OCI-LY1 (cell line): ENCODE measurements around the gene DDIT4L.

Experiments
- H2AFZ ChIP-seq: fragments of 200-600 bp; sonication (generic), shearing (Covaris generic); 2 replicates; pipeline ENCODE4 v1.6.0; 2014; ENCODE audit warnings: antibody characterized with exemption, mild to moderate bottlenecking, low read length
- H3F3A ChIP-seq: fragments of 200-600 bp; sonication (generic), shearing (Covaris generic); 2 replicates; pipeline ENCODE4 v1.6.0; 2014; ENCODE audit warnings: mild to moderate bottlenecking, antibody characterized with exemption, low read length, moderate library complexity; ENCODE audit not compliant: insufficient read depth
- H3K27ac ChIP-seq: fragments of 200-600 bp; sonication (generic); 2 replicates; pipeline ENCODE4 v1.5.1; 2014; ENCODE audit warnings: low read length, mixed run types, mild to moderate bottlenecking, low read depth; ENCODE audit not compliant: poor library complexity, severe bottlenecking
- H3K27me3 ChIP-seq: fragments of 200-600 bp; sonication (generic); 2 replicates; pipeline ENCODE4 v1.6.0; 2014; ENCODE audit warnings: antibody characterized with exemption, mild to moderate bottlenecking, low read length, moderate library complexity; ENCODE audit not compliant: insufficient read depth
- H3K36me3 ChIP-seq: fragments of 200-600 bp; sonication (generic); 2 replicates; pipeline ENCODE4 v1.6.1; 2014; ENCODE audit warnings: mild to moderate bottlenecking, antibody characterized with exemption, low read length, moderate library complexity, mixed read lengths; ENCODE audit not compliant: insufficient read depth
- H3K4me1 ChIP-seq: fragments of 200-600 bp; sonication (generic); 2 replicates; pipeline ENCODE4 v1.5.1; 2014; ENCODE audit warnings: mild to moderate bottlenecking, low read length, moderate library complexity; ENCODE audit not compliant: insufficient read depth, severe bottlenecking
- H3K4me2 ChIP-seq: fragments of 200-600 bp; sonication (generic), shearing (Covaris generic); 2 replicates; pipeline ENCODE4 v1.6.1; 2014; ENCODE audit warnings: low read length
- H3K4me3 ChIP-seq: fragments of 200-600 bp; sonication (generic); 2 replicates; pipeline ENCODE4 v1.5.1; 2014; ENCODE audit warnings: low read length, low read depth, mild to moderate bottlenecking, mixed read lengths; ENCODE audit not compliant: poor library complexity, severe bottlenecking
- H3K79me2 ChIP-seq: fragments of 200-600 bp; shearing (Covaris generic); 2 replicates; pipeline ENCODE4 v1.6.1; 2016; ENCODE audit warnings: mixed run types, low read length, mixed read lengths; ENCODE audit not compliant: insufficient read depth
- H3K9ac ChIP-seq: fragments of 200-600 bp; sonication (generic), shearing (Covaris generic); 2 replicates; pipeline ENCODE4 v1.6.1; 2014; ENCODE audit warnings: mild to moderate bottlenecking, low read length, mixed read lengths
- H3K9me2 ChIP-seq: fragments of 200-600 bp; sonication (generic), shearing (Covaris generic); 2 replicates; pipeline ENCODE4 v1.6.1; 2014; ENCODE audit warnings: low read depth, mild to moderate bottlenecking, low read length, mixed read lengths
- H3K9me3 ChIP-seq: fragments of 200-600 bp; shearing (Covaris generic); 2 replicates; pipeline ENCODE4 v1.6.1; 2014; ENCODE audit warnings: low read length, mixed read lengths
- H4K20me1 ChIP-seq: fragments of 200-600 bp; sonication (generic), shearing (Covaris generic); 2 replicates; pipeline ENCODE4 v1.6.0; 2016; ENCODE audit warnings: mild to moderate bottlenecking, low read length; ENCODE audit not compliant: insufficient read depth
- CTCF ChIP-seq: fragments of 200-600 bp; sonication (generic), shearing (Covaris generic); IDR thresholded peaks from 2 replicates; pipeline ENCODE4 v1.5.1; 2017; ENCODE audit warnings: mild to moderate bottlenecking, antibody characterized with exemption, low read length, moderate library complexity, mixed read lengths
- EZH2 ChIP-seq: fragments of 200-600 bp; sonication (generic), shearing (Covaris generic); IDR thresholded peaks from 2 replicates; pipeline ENCODE4 v1.8.0; 2017; ENCODE audit warnings: borderline replicate concordance, mixed run types, mild to moderate bottlenecking, antibody characterized with exemption, low read length, moderate library complexity, mixed read lengths

The DDIT4L gene

GRCh38 chr4:100149190-100149589, 41.1 kb downstream of the DDIT4L start:
- H3K4me3 ChIP-seq = no peak overlapping the region
- no peak overlapping the region for H3K4me2 ChIP-seq
- H3K9me2 ChIP-seq = no peaks in the 10 kb centered on the region
- no peaks in the 10 kb centered on the region for H3F3A ChIP-seq
- H3K9ac ChIP-seq = no peak overlapping the region
- no peaks in the 10 kb centered on the region for H3K27me3 ChIP-seq
- no peaks in the 10 kb centered on the region for H3K36me3 ChIP-seq
- TF ChIP-seq EZH2 (no peak), CTCF (no peak)
- no peaks in the 10 kb centered on the region for H3K4me1 ChIP-seq
- H3K79me2 ChIP-seq = no peaks in the 10 kb centered on the region
- H4K20me1 ChIP-seq = no peaks in the 10 kb centered on the region
- H3K27ac ChIP-seq = no peak overlapping the region
- H3K9me3 ChIP-seq = no peaks in the 10 kb centered on the region
- H2AFZ ChIP-seq = no peak overlapping the region

DNA sequence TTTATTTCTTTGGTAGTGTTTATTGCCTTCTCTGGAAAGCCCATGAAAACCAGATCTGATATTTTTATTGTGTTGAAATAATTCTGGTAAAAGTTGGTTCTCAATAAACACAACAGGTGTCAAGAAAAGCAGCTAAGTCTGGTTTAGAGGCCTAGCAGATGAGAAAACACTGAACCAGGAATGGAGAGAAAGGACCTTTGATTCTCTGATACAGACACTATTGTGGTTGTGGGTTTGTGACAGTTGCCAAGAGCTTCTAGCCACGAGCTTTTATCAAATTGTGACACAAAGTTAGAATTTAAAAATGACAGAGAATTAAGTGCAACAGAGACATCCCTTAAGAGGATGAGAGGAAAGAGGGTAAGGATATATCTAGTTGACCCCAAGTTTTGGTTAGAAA, 42.6 kb downstream of the DDIT4L start:
- no peak for TF ChIP-seq EZH2
- H3K4me3 ChIP-seq = no peak overlapping the region
- no peaks in the 10 kb centered on the region for H3K79me2 ChIP-seq
- no peaks in the 10 kb centered on the region for H3K4me1 ChIP-seq
- no peaks in the 10 kb centered on the region for H3F3A ChIP-seq
- H3K27ac ChIP-seq = no peak overlapping the region
- no peaks in the 10 kb centered on the region for H3K9me3 ChIP-seq
- no peaks in the 10 kb centered on the region for H3K36me3 ChIP-seq
- no peaks in the 10 kb centered on the region for H4K20me1 ChIP-seq
- no peak overlapping the region for H3K4me2 ChIP-seq
- no peaks in the 10 kb centered on the region for H3K9me2 ChIP-seq
- H3K27me3 ChIP-seq = no peaks in the 10 kb centered on the region
- no peak overlapping the region for H3K9ac ChIP-seq
- no peak overlapping the region for H2AFZ ChIP-seq

DNA sequence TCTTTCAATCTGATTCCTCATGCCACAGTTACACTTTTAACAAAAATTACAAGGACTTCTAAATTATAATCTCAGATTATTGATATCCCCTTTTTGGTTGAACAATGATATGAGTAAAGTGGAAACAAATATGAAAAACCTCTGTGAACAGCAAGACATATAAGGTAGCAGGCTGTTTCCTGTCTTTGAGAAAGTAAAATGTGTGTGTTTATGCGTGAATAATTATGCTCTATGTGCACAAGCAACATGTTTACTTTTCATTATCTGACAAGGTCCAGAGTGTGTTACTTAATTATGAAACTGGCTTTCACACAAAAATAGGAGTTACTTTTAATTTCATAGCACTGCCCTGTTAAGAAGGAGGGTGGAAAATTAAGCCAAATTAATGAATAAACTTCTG, 43.1 kb downstream of the DDIT4L start:
- Histone ChIP-seq H3K4me1 (no peaks in the 10 kb centered on the region), H3F3A (no peaks in the 10 kb centered on the region)

More for the DNA sequence above, 43.1 kb downstream of the DDIT4L start:
- Histone ChIP-seq H3K79me2 (no peaks in the 10 kb centered on the region), H3K9me3 (no peaks in the 10 kb centered on the region), H3K9me2 (no peaks in the 10 kb centered on the region), H4K20me1 (no peaks in the 10 kb centered on the region), H3K9ac (no peak overlapping the region), H3K27me3 (no peaks in the 10 kb centered on the region), H2AFZ (no peak overlapping the region), H3K27ac (no peak overlapping the region), H3K4me2 (no peak overlapping the region), H3K36me3 (no peaks in the 10 kb centered on the region), H3K4me3 (no peak overlapping the region)
- TF ChIP-seq CTCF = no peak
- no peak for TF ChIP-seq EZH2
